H1 (cell line): ENCODE data around the gene LMAN1. TPM values are rescaled to one million over a fixed set of nuclear protein-coding genes. Genes with fewer than 3 reads are reported as not detected.
A peak's percentile ranks its signal among the peaks of the same experiment; 100 is the strongest.

Source experiments
- CTCF ChIA-PET: fragments of 300-600 bp; sonication (Branson Sonifier 250); formaldehyde crosslinking; loops from one replicate; lab custom pipeline; 2021; ENCODE audit not compliant: partially characterized antibody; lab: Charles Lee
- POLR2A ChIA-PET: fragments of 300-600 bp; sonication (Branson Sonifier 250); formaldehyde crosslinking; loops from one replicate; lab custom pipeline; 2021; ENCODE audit warnings: inconsistent platforms; ENCODE audit not compliant: partially characterized antibody; lab: Charles Lee
- DNase-seq, 2 experiments: peaks; one replicate each; pipeline versions ENCODE4 v3.0.0 to v3.0.0-alpha.2; 2010 to 2022; ENCODE audit warnings: low spot score in 2 of 2, low read depth in 1 of 2, mixed read lengths in 1 of 2
- FAIRE-seq: peaks from 2 replicates; lab custom pipeline; 2011; peaks lifted over from hg19 to GRCh38; lab: Jason Lieb, UNC
- H2AFZ ChIP-seq: 2 replicates; pipeline ENCODE4 v1.8.1; 2012; ENCODE audit warnings: low read length, inconsistent platforms
- H2AK5ac ChIP-seq: 2 replicates; pipeline ENCODE4 v1.6.1; 2013; ENCODE audit warnings: low read depth, low read length
- H2BK120ac ChIP-seq: replicated peaks from 2 replicates; pipeline ENCODE3; 2013; ENCODE audit warnings: low read depth, low read length, inconsistent platforms
- H2BK12ac ChIP-seq: 2 replicates; pipeline ENCODE4 v1.6.1; 2013; ENCODE audit warnings: low read depth, low read length
- H2BK15ac ChIP-seq: 2 replicates; pipeline ENCODE4 v1.6.1; 2013; ENCODE audit warnings: low read length
- H2BK20ac ChIP-seq: 2 replicates; pipeline ENCODE4 v1.6.1; 2013; ENCODE audit warnings: low read length
- H2BK5ac ChIP-seq: 2 replicates; pipeline ENCODE4 v1.6.1; 2013; ENCODE audit warnings: low read depth, low read length
- H3K14ac ChIP-seq: 2 replicates; pipeline ENCODE4 v1.6.1; 2013; ENCODE audit warnings: inconsistent platforms; ENCODE audit not compliant: insufficient read length
- H3K18ac ChIP-seq: 2 replicates; pipeline ENCODE4 v1.6.1; 2013; ENCODE audit warnings: low read length; ENCODE audit errors: extremely low read depth
- H3K23ac ChIP-seq: 2 replicates; pipeline ENCODE4 v1.6.1; 2013; ENCODE audit warnings: inconsistent platforms; ENCODE audit not compliant: insufficient read length
- H3K23me2 ChIP-seq: 2 replicates; pipeline ENCODE4 v1.6.1; 2013; ENCODE audit warnings: low read depth, low read length
- H3K27ac ChIP-seq: 2 replicates; pipeline ENCODE4 v1.6.1; 2011; ENCODE audit warnings: low read depth, low read length, inconsistent platforms
- H3K27me3 ChIP-seq, 4 experiments: replicated peaks in 1 of 4; 1 replicate in 1 of 4; 2 replicates in 3 of 4; pipeline versions ENCODE4 v1.6.1 to v1.8.1; 2011 to 2013; ENCODE audit warnings: low read length in 3 of 4, mild to moderate bottlenecking in 3 of 4, inconsistent platforms in 2 of 4, mixed read lengths in 2 of 4, moderate library complexity in 1 of 4; ENCODE audit not compliant: control insufficient read depth in 3 of 4, insufficient read depth in 3 of 4; ENCODE audit errors: extremely low read depth in 1 of 4
- H3K36me3 ChIP-seq, 4 experiments: 2 replicates each; pipeline versions ENCODE4 v1.6.1 to v1.8.1; 2011 to 2013; ENCODE audit warnings: mild to moderate bottlenecking in 4 of 4, low read length in 3 of 4, moderate library complexity in 2 of 4, control low read depth in 1 of 4, inconsistent platforms in 1 of 4; ENCODE audit not compliant: insufficient read depth in 4 of 4, control insufficient read depth in 2 of 4
- H3K4ac ChIP-seq: replicated peaks from 2 replicates; pipeline ENCODE3; 2013; ENCODE audit warnings: low read length, low read depth, mixed read lengths, inconsistent platforms; ENCODE audit not compliant: insufficient read length
- H3K4me1 ChIP-seq, 4 experiments: replicated peaks in 1 of 4; 1 replicate in 1 of 4; 2 replicates in 3 of 4; pipeline versions ENCODE4 v1.6.1 to v1.8.1; 2011 to 2013; ENCODE audit warnings: low read length in 3 of 4, inconsistent platforms in 2 of 4, mixed read lengths in 1 of 4; ENCODE audit not compliant: insufficient read depth in 4 of 4, control insufficient read depth in 3 of 4
- H3K4me2 ChIP-seq, 2 experiments: 2 replicates each; pipeline versions ENCODE4 v1.6.1 to v1.8.1; 2011 to 2013; ENCODE audit warnings: low read depth in 2 of 2, low read length in 2 of 2, control low read depth in 1 of 2, inconsistent platforms in 1 of 2, mild to moderate bottlenecking in 1 of 2; ENCODE audit not compliant: insufficient read depth in 1 of 2
- H3K4me3 ChIP-seq, 4 experiments: fragments of 200-600, 300-600 bp in 1 of 4; sonication (generic), shearing (Covaris generic), sonication (Bioruptor Twin) in 1 of 4; 2 replicates each; pipeline versions ENCODE4 v1.5.1 to v1.8.1; 2011 to 2016; ENCODE audit warnings: low read length in 4 of 4, low read depth in 3 of 4, control low read depth in 2 of 4, inconsistent platforms in 2 of 4, mild to moderate bottlenecking in 2 of 4, mixed read lengths in 1 of 4, moderate library complexity in 1 of 4; ENCODE audit not compliant: insufficient read depth in 2 of 4; ENCODE audit errors: extremely low read depth in 1 of 4
- H3K56ac ChIP-seq: replicated peaks from 2 replicates; pipeline ENCODE3; 2013; ENCODE audit warnings: low read depth, mild to moderate bottlenecking, mixed read lengths, low read length, inconsistent platforms; ENCODE audit not compliant: insufficient read length
- H3K79me1 ChIP-seq: 2 replicates; pipeline ENCODE4 v1.6.1; 2013; ENCODE audit warnings: low read depth, low read length, control low read depth
- H3K79me2 ChIP-seq, 2 experiments: 2 replicates each; pipeline versions ENCODE4 v1.6.1 to v1.8.1; 2012 to 2013; ENCODE audit warnings: low read length in 2 of 2, mild to moderate bottlenecking in 2 of 2, inconsistent platforms in 1 of 2; ENCODE audit not compliant: insufficient read depth in 2 of 2, control insufficient read depth in 1 of 2
- H3K9ac ChIP-seq, 4 experiments: replicated peaks in 1 of 4; 1 replicate in 1 of 4; 2 replicates in 3 of 4; pipeline versions ENCODE4 v1.6.1 to v1.8.1; 2011 to 2013; ENCODE audit warnings: low read depth in 3 of 4, low read length in 3 of 4, control low read depth in 2 of 4, mild to moderate bottlenecking in 2 of 4, moderate library complexity in 2 of 4, inconsistent platforms in 1 of 4; ENCODE audit errors: extremely low read depth in 1 of 4
- H3K9me3 ChIP-seq, 2 experiments: 2 replicates each; pipeline versions ENCODE4 v1.6.1 to v1.8.1; 2012 to 2013; ENCODE audit warnings: mild to moderate bottlenecking in 2 of 2, moderate library complexity in 2 of 2, control low read depth in 1 of 2, inconsistent platforms in 1 of 2, low read depth in 1 of 2, low read length in 1 of 2, mixed read lengths in 1 of 2; ENCODE audit not compliant: insufficient read depth in 2 of 2
- H4K20me1 ChIP-seq, 2 experiments: replicated peaks in 1 of 2; 2 replicates each; pipeline versions ENCODE3 to v1.8.1; 2011 to 2013; ENCODE audit warnings: inconsistent platforms in 2 of 2, low read length in 2 of 2, mild to moderate bottlenecking in 1 of 2; ENCODE audit not compliant: insufficient read depth in 2 of 2, control insufficient read depth in 1 of 2
- H4K5ac ChIP-seq: 2 replicates; pipeline ENCODE4 v1.6.1; 2013; ENCODE audit warnings: low read length, low read depth, mixed read lengths, inconsistent platforms; ENCODE audit not compliant: insufficient read length
- H4K8ac ChIP-seq: 2 replicates; pipeline ENCODE4 v1.8.0; 2013; ENCODE audit warnings: mild to moderate bottlenecking, moderate library complexity, low read length, inconsistent platforms; ENCODE audit not compliant: insufficient read depth; ENCODE audit errors: extremely low read depth
- H4K91ac ChIP-seq: replicated peaks from 2 replicates; pipeline ENCODE3; 2013; ENCODE audit warnings: low read length, mixed read lengths, inconsistent platforms; ENCODE audit not compliant: insufficient read length
- CHD1 ChIP-seq: IDR thresholded peaks from 2 replicates; pipeline ENCODE4 v1.6.1; 2012; ENCODE audit warnings: low read depth, low read length, improper control_type of control experiment
- NRF1 ChIP-seq: IDR thresholded peaks from 2 replicates; pipeline ENCODE4 v1.6.1; 2011; ENCODE audit warnings: mild to moderate bottlenecking, low read depth, low read length, improper control_type of control experiment
- POLR2AphosphoS5 ChIP-seq: IDR thresholded peaks from 2 replicates; pipeline ENCODE4 v1.6.1; 2011; ENCODE audit warnings: low read depth, low read length
- SP1 ChIP-seq: IDR thresholded peaks from 2 replicates; pipeline ENCODE4 v1.6.1; 2011; ENCODE audit warnings: low read depth, low read length
- WGBS, 2 experiments: shearing (Covaris generic) in 1 of 2; methylation state at CpG; one replicate each; pipeline versions ENCODE4 v1.1.6 to v1.1.7; 2013 to 2015; ENCODE audit warnings: low lambda C conversion rate in 2 of 2, mixed read lengths in 2 of 2, inconsistent platforms in 1 of 2, low coverage in 1 of 2, missing lambda C conversion rate in 1 of 2; ENCODE audit not compliant: insufficient replicate concordance in 2 of 2, insufficient coverage in 1 of 2, insufficient read length in 1 of 2; ENCODE audit errors: extremely low coverage in 1 of 2, missing lambda C conversion rate in 1 of 2; 5-methylcytosine and 5-hydroxymethylcytosine counted together
- polyA plus RNA-seq, 7 experiments: library from polyadenylated mRNA; depleted of rRNA in 3 of 7; stranded (reverse) in 5 of 7; unstranded in 2 of 7; fragments of >200 nt in 5 of 7; fragments of 200-250 nt in 2 of 7; gene quantifications; 1 replicate in 5 of 7; 2 replicates in 1 of 7; 4 replicates in 1 of 7; pipeline versions ENCODE4 v1.2.1 to v1.2.3, GENCODE V29; 2011 to 2013; ENCODE audit warnings: missing spikeins in 2 of 7, mixed read lengths in 2 of 7
- total RNA-seq: library from RNA; stranded (reverse); fragmentation: NEBNext Ultra II Directional; extraction: Animal tissue kit (Norgen Biotek cat#: 25700); gene quantifications from 2 replicates; pipeline ENCODE4 v1.2.1, GENCODE V29; 2021

The LMAN1 gene
- total and polyA plus RNA-seq, 2 of the 8 experiments (the other 6 are each of a cell fraction or from before 2014, with no cell fraction given) = 20.3 to 73.6 TPM

GRCh38 chr18:59325965-59326364 lies 33.1 kb downstream of the LMAN1 start:
- Histone ChIP-seq H2BK12ac (no peak overlapping the region), H3K36me3 (peaks cover 0 to 34% (median 8%) of the 10 kb centered on the region in 4 experiments; a peak in 4 of 8 replicates), H2BK120ac (no peak overlapping the region), H2BK20ac (no peak overlapping the region), H3K27me3 (no peaks in the 10 kb centered on the region), H3K18ac (no peak overlapping the region), H3K23ac (no peak overlapping the region), H2BK5ac (no peak overlapping the region), H3K9ac (no peak overlapping the region), H2BK15ac (no peak overlapping the region), H3K9me3 (no peaks in the 10 kb centered on the region), H3K4me3 (no peak overlapping the region), H4K5ac (no peak overlapping the region), H3K4me2 (no peak overlapping the region), H4K8ac (no peak overlapping the region), H2AK5ac (no peak overlapping the region), H2AFZ (no peak overlapping the region), H3K79me2 (no peaks in the 10 kb centered on the region), H3K79me1 (no peaks in the 10 kb centered on the region), H3K4me1 (no peaks in the 10 kb centered on the region), H3K23me2 (no peaks in the 10 kb centered on the region), H3K56ac (no peak overlapping the region), H3K14ac (no peak overlapping the region), H3K27ac (no peak overlapping the region), H4K91ac (no peak overlapping the region), H3K4ac (no peak overlapping the region), H4K20me1 (no peaks in the 10 kb centered on the region)
- ChIA-PET POLR2A (interaction anchor here (0.7 to 2.1 kb wide), 3 partner anchors 10 to 60 kb away, joined by 3 to 4 read pairs (median 3); no protein-coding TSS in a partner anchor), CTCF (interaction anchor here (0.6 to 2.0 kb wide), 3 partner anchors 13 to 196 kb away, joined by 3 to 8 read pairs (median 4); no protein-coding TSS in a partner anchor)
- no peak for FAIRE-seq
- DNase-seq = no peak
- 100% methylated on average over 1 of the region's 1 CpG; no CpG with 5 or more reads in 1 of the 2 experiments for WGBS, 2 experiments
- no peak for TF ChIP-seq CHD1
- no peak for TF ChIP-seq SP1
- peak; percentile 61; the same call in 1 of the 2 replicates for TF ChIP-seq POLR2AphosphoS5
- TF ChIP-seq NRF1 = no peak
